Fibroblast of lung (primary cell): ENCODE results near the gene USP37.

Experiments used
- CTCF ChIP-seq, 2 donors: IDR thresholded peaks in 1 of 2; conservative IDR thresholded peaks in 1 of 2; 1 replicate in 1 of 2; 2 replicates in 1 of 2; pipeline ENCODE4 v1.5.1; 2011 to 2012; ENCODE audit warnings: low read length in 2 of 2, control low read depth in 1 of 2, inconsistent platforms in 1 of 2, low read depth in 1 of 2, mild to moderate bottlenecking in 1 of 2
- EZH2 ChIP-seq: IDR thresholded peaks from 2 replicates; pipeline ENCODE4 v1.5.1; 2012; ENCODE audit warnings: low read length, control low read depth, mild to moderate bottlenecking; ENCODE audit errors: missing control alignments

GRCh38 chr2:218432676-218433365, 135.3 kb downstream of the USP37 start:
- TF ChIP-seq CTCF (conservative IDR thresholded peaks at IDR 0.05 in 1 of 2, IDR thresholded peaks at IDR 0.05 in 1 of 2; ENCODE audit: low read depth in 1 of 2, low read length in 2 of 2) (no peak), EZH2 (no peak)
